Liver (tissue), 9 donors: ENCODE results near the gene ZC3H13. TPM values are rescaled to one million over a fixed set of nuclear protein-coding genes. Genes with fewer than 3 reads are reported as not detected.

ENCODE experiments used
- DNase-seq: peaks from one replicate; pipeline ENCODE4 v3.0.0-alpha.2; 2017; ENCODE audit warnings: low spot score
- H3K27ac ChIP-seq, 2 donors: one replicate each; pipeline ENCODE4 v1.7.0; 2013; ENCODE audit warnings: inconsistent platforms in 2 of 2, low read length in 2 of 2, control low read depth in 1 of 2, low read depth in 1 of 2, mild to moderate bottlenecking in 1 of 2
- H3K27me3 ChIP-seq, 4 donors: one replicate each; pipeline versions ENCODE4 v1.6.1 to v1.7.0; 2013; ENCODE audit warnings: low read length in 3 of 4, inconsistent platforms in 1 of 4, mild to moderate bottlenecking in 1 of 4, moderate library complexity in 1 of 4; ENCODE audit not compliant: control insufficient read depth in 4 of 4, insufficient read depth in 4 of 4
- H3K36me3 ChIP-seq, 4 donors: one replicate each; pipeline versions ENCODE4 v1.6.1 to v1.7.0; 2013; ENCODE audit warnings: low read length in 3 of 4, mild to moderate bottlenecking in 3 of 4, low read depth in 1 of 4, moderate library complexity in 1 of 4; ENCODE audit not compliant: control insufficient read depth in 4 of 4, insufficient read depth in 3 of 4
- H3K4me1 ChIP-seq, 4 donors: one replicate each; pipeline versions ENCODE4 v1.6.1 to v1.7.0; 2013; ENCODE audit warnings: low read length in 3 of 4, mild to moderate bottlenecking in 3 of 4, moderate library complexity in 1 of 4; ENCODE audit not compliant: control insufficient read depth in 4 of 4, insufficient read depth in 4 of 4
- H3K4me3 ChIP-seq, 3 donors: one replicate each; pipeline versions ENCODE4 v1.6.1 to v1.7.0; 2013; ENCODE audit warnings: low read length in 3 of 3, control low read depth in 1 of 3, low read depth in 1 of 3, mild to moderate bottlenecking in 1 of 3
- H3K9ac ChIP-seq, 2 donors: one replicate each; pipeline ENCODE4 v1.7.0; 2013; ENCODE audit warnings: low read length in 2 of 2, mild to moderate bottlenecking in 2 of 2, moderate library complexity in 2 of 2, control low read depth in 1 of 2, low read depth in 1 of 2
- H3K9me3 ChIP-seq, 4 donors: one replicate each; pipeline versions ENCODE4 v1.6.1 to v1.7.0; 2013; ENCODE audit warnings: low read length in 3 of 4; ENCODE audit not compliant: control insufficient read depth in 4 of 4
- EGR1 ChIP-seq, 2 donors: IDR thresholded peaks; 2 replicates each; pipeline ENCODE4 v1.6.1; 2016 to 2018; ENCODE audit warnings: antibody characterized with exemption in 2 of 2, low read depth in 2 of 2
- FOXA1 ChIP-seq: IDR thresholded peaks from 2 replicates; pipeline ENCODE4 v1.6.1; 2016; ENCODE audit warnings: antibody characterized with exemption
- FOXA2 ChIP-seq: IDR thresholded peaks from 2 replicates; pipeline ENCODE4 v1.6.1; 2016; ENCODE audit warnings: antibody characterized with exemption
- HNF4G ChIP-seq: IDR thresholded peaks from 2 replicates; pipeline ENCODE4 v1.6.1; 2016; ENCODE audit warnings: antibody characterized with exemption
- JUND ChIP-seq, 2 donors: IDR thresholded peaks; 2 replicates each; pipeline ENCODE4 v1.6.1; 2016; ENCODE audit warnings: antibody characterized with exemption in 2 of 2
- NR2F2 ChIP-seq: IDR thresholded peaks from 2 replicates; pipeline ENCODE4 v1.6.1; 2016; ENCODE audit warnings: antibody characterized with exemption
- RAD21 ChIP-seq, 2 donors: IDR thresholded peaks; 2 replicates each; pipeline ENCODE4 v1.6.1; 2016; ENCODE audit warnings: antibody characterized with exemption in 2 of 2, mild to moderate bottlenecking in 2 of 2
- RXRA ChIP-seq, 2 donors: IDR thresholded peaks; 2 replicates each; pipeline ENCODE4 v1.6.1; 2017 to 2018; ENCODE audit warnings: antibody characterized with exemption in 2 of 2, mild to moderate bottlenecking in 1 of 2
- SP1 ChIP-seq: IDR thresholded peaks from 2 replicates; pipeline ENCODE4 v1.6.1; 2018; ENCODE audit warnings: antibody characterized with exemption, mild to moderate bottlenecking
- YY1 ChIP-seq: IDR thresholded peaks from 2 replicates; pipeline ENCODE4 v1.6.1; 2016; ENCODE audit warnings: antibody characterized with exemption, mild to moderate bottlenecking
- WGBS: extraction: QIAGEN DNeasy Blood & Tissue Kit; methylation state at CpG from one replicate; pipeline ENCODE4 v1.1.7; 2013; 5-methylcytosine and 5-hydroxymethylcytosine counted together
- polyA plus RNA-seq, 2 donors: library from polyadenylated mRNA; stranded (reverse) in 1 of 2; unstranded in 1 of 2; fragments of 200-250 nt in 1 of 2; fragments of >200 nt in 1 of 2; fragmentation: Nextera tagmentation in 1 of 2; extraction: Ambion mirVana in 1 of 2; gene quantifications; one replicate each; pipeline versions ENCODE4 v1.2.1 to v1.2.3, GENCODE V29; 2013 to 2015
- total RNA-seq, 2 donors: library from RNA; depleted of rRNA; stranded (reverse); fragments of >200 nt; gene quantifications; one replicate each; pipeline ENCODE4 v1.2.3, GENCODE V29; 2014
- TF ChIP-seq, protein P1 (sequence below): IDR thresholded peaks from 2 replicates; pipeline ENCODE4 v1.6.1; 2016; ENCODE audit warnings: antibody characterized with exemption
- TF ChIP-seq, protein P2 (sequence below): fragments of 150-350 bp; IDR thresholded peaks from 2 replicates; pipeline ENCODE4 v1.5.1; 2017; ENCODE audit warnings: improper control_type of control experiment, low read depth, low read length; ENCODE audit not compliant: missing input control
- TF ChIP-seq, protein P3 (sequence below): IDR thresholded peaks from 2 replicates; pipeline ENCODE4 v1.6.1; 2016; ENCODE audit warnings: antibody characterized with exemption
- TF ChIP-seq, protein P4 (sequence below): IDR thresholded peaks from 2 replicates; pipeline ENCODE4 v1.6.1; 2016; ENCODE audit warnings: antibody characterized with exemption
- TF ChIP-seq, protein P5 (sequence below): IDR thresholded peaks from 2 replicates; pipeline ENCODE4 v1.6.1; 2016; ENCODE audit warnings: antibody characterized with exemption, mild to moderate bottlenecking
- donor health status: healthy.
- donor health status: healthy.
- donor health status: healthy.
- donor health status: healthy.
- donor health status: healthy.

The ZC3H13 gene
- total and polyA plus RNA-seq, 4 donors = 10.0 to 62.1 (median 28.9) TPM

DNA sequence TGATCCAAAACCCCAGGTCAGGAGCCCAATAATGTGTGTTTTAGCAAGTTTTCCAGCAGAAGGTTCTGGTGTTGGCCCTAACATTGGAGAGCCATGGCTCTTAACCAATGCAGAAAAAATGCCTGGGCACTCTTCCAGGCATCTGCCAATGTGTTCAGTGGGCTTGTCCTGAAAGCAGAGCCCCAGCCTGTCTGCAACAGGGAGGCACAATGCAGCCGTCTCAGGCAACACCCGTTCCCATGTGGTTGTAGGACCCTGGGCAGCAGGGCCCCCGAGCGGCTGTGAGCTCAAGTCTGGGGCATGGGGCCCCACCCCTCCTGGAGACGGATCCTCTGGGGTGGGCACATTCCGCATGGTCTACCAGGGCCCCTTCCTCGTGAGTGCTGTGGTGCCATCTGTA, 142.9 kb downstream of the ZC3H13 start:
- Histone ChIP-seq H3K4me1 (no peaks in the 10 kb centered on the region), H3K27ac (no peak overlapping the region), H3K9me3 (peaks cover 0 to 3% (median 1%) of the 10 kb centered on the region in 4 donors), H3K27me3 (no peaks in the 10 kb centered on the region), H3K4me3 (no peak overlapping the region), H3K9ac (no peak overlapping the region), H3K36me3 (no peaks in the 10 kb centered on the region)
- DNase-seq = no peak
- WGBS = 74% methylated on average over 7 of the region's 7 CpGs
- TF ChIP-seq EGR1 (IDR thresholded peaks at IDR 0.05; ENCODE audit: low read depth in 2 of 2) = no peak
- TF ChIP-seq, protein P1, sequence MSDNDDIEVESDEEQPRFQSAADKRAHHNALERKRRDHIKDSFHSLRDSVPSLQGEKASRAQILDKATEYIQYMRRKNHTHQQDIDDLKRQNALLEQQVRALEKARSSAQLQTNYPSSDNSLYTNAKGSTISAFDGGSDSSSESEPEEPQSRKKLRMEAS = no peak
- TF ChIP-seq JUND (IDR thresholded peaks at IDR 0.05) = no peak
- TF ChIP-seq HNF4G = no peak
- TF ChIP-seq FOXA1 = no peak
- no peak for TF ChIP-seq SP1
- TF ChIP-seq YY1 = no peak
- TF ChIP-seq RAD21 (IDR thresholded peaks at IDR 0.05) = no peak
- TF ChIP-seq, protein P2, sequence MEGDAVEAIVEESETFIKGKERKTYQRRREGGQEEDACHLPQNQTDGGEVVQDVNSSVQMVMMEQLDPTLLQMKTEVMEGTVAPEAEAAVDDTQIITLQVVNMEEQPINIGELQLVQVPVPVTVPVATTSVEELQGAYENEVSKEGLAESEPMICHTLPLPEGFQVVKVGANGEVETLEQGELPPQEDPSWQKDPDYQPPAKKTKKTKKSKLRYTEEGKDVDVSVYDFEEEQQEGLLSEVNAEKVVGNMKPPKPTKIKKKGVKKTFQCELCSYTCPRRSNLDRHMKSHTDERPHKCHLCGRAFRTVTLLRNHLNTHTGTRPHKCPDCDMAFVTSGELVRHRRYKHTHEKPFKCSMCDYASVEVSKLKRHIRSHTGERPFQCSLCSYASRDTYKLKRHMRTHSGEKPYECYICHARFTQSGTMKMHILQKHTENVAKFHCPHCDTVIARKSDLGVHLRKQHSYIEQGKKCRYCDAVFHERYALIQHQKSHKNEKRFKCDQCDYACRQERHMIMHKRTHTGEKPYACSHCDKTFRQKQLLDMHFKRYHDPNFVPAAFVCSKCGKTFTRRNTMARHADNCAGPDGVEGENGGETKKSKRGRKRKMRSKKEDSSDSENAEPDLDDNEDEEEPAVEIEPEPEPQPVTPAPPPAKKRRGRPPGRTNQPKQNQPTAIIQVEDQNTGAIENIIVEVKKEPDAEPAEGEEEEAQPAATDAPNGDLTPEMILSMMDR = no peak
- TF ChIP-seq NR2F2 = no peak
- no peak for TF ChIP-seq RXRA (IDR thresholded peaks at IDR 0.05)
- TF ChIP-seq, protein P3, sequence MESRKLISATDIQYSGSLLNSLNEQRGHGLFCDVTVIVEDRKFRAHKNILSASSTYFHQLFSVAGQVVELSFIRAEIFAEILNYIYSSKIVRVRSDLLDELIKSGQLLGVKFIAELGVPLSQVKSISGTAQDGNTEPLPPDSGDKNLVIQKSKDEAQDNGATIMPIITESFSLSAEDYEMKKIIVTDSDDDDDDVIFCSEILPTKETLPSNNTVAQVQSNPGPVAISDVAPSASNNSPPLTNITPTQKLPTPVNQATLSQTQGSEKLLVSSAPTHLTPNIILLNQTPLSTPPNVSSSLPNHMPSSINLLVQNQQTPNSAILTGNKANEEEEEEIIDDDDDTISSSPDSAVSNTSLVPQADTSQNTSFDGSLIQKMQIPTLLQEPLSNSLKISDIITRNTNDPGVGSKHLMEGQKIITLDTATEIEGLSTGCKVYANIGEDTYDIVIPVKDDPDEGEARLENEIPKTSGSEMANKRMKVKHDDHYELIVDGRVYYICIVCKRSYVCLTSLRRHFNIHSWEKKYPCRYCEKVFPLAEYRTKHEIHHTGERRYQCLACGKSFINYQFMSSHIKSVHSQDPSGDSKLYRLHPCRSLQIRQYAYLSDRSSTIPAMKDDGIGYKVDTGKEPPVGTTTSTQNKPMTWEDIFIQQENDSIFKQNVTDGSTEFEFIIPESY = no peak
- TF ChIP-seq, protein P4, sequence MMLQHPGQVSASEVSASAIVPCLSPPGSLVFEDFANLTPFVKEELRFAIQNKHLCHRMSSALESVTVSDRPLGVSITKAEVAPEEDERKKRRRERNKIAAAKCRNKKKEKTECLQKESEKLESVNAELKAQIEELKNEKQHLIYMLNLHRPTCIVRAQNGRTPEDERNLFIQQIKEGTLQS = no peak

DNA sequence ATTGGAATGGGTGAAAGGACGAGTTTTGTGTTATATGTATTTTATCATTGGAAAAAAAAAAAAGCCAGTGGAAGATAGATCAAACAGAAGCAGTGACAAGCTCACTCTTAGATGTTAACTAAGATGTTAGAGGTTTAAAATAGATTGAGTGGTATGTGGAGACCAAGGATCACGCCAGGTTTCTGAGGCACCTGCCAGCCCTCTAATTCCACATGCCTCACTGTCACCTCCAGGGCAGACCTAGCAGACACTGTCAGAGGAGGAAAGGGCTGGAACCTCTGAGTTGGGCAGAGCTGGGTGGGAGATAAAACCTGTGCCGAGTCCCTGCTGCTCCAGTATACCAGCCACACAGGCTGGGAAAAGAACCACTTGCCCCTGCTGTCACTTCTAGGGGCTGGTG, 143.5 kb downstream of the ZC3H13 start:
- Histone ChIP-seq H3K9ac (no peak overlapping the region), H3K27ac (no peak overlapping the region), H3K4me1 (no peaks in the 10 kb centered on the region), H3K9me3 (peaks cover 0 to 3% (median 1%) of the 10 kb centered on the region in 4 donors), H3K36me3 (no peaks in the 10 kb centered on the region), H3K27me3 (no peaks in the 10 kb centered on the region), H3K4me3 (no peak overlapping the region)
- TF ChIP-seq NR2F2 = no peak
- TF ChIP-seq, protein P5, sequence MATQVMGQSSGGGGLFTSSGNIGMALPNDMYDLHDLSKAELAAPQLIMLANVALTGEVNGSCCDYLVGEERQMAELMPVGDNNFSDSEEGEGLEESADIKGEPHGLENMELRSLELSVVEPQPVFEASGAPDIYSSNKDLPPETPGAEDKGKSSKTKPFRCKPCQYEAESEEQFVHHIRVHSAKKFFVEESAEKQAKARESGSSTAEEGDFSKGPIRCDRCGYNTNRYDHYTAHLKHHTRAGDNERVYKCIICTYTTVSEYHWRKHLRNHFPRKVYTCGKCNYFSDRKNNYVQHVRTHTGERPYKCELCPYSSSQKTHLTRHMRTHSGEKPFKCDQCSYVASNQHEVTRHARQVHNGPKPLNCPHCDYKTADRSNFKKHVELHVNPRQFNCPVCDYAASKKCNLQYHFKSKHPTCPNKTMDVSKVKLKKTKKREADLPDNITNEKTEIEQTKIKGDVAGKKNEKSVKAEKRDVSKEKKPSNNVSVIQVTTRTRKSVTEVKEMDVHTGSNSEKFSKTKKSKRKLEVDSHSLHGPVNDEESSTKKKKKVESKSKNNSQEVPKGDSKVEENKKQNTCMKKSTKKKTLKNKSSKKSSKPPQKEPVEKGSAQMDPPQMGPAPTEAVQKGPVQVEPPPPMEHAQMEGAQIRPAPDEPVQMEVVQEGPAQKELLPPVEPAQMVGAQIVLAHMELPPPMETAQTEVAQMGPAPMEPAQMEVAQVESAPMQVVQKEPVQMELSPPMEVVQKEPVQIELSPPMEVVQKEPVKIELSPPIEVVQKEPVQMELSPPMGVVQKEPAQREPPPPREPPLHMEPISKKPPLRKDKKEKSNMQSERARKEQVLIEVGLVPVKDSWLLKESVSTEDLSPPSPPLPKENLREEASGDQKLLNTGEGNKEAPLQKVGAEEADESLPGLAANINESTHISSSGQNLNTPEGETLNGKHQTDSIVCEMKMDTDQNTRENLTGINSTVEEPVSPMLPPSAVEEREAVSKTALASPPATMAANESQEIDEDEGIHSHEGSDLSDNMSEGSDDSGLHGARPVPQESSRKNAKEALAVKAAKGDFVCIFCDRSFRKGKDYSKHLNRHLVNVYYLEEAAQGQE = no peak
- TF ChIP-seq, protein P2 = no peak
- TF ChIP-seq EGR1 (IDR thresholded peaks at IDR 0.05; ENCODE audit: low read depth in 2 of 2) = no peak
- TF ChIP-seq FOXA1 = no peak
- TF ChIP-seq, protein P3 = no peak
- TF ChIP-seq, protein P4 = no peak
- no peak for TF ChIP-seq FOXA2
- TF ChIP-seq SP1 = no peak
- 74% methylated on average over 3 of the region's 3 CpGs for WGBS
- DNase-seq = no peak
